ENCODE measurements around the gene IFT88.

- no peak for TF ChIP-seq TAF1 (IDR thresholded peaks at IDR 0.05; ENCODE audit: borderline replicate concordance, low read depth, low read length)
- TF ChIP-seq CTCF (IDR thresholded peaks at IDR 0.05) = no peak
- TF ChIP-seq CHD2 (IDR thresholded peaks at IDR 0.05; ENCODE audit: low read length, partially characterized antibody) = no peak
- TF ChIP-seq SMC3 (IDR thresholded peaks at IDR 0.05; ENCODE audit: low read depth, low read length) = no peak
- TF ChIP-seq MAX (IDR thresholded peaks at IDR 0.05; ENCODE audit: low read depth) = no peak
- no peak for TF ChIP-seq RFX5 (IDR thresholded peaks at IDR 0.05; ENCODE audit: low read length)
- no peak for TF ChIP-seq GATA2 (CRISPR knock-in tag; IDR thresholded peaks at IDR 0.05)
- TF ChIP-seq REST (IDR thresholded peaks at IDR 0.05; ENCODE audit: low read depth, low read length) = no peak
- TF ChIP-seq SIN3A (IDR thresholded peaks at IDR 0.05; ENCODE audit: borderline replicate concordance, low read depth, low read length) = no peak
- no peak for TF ChIP-seq NRF1 (IDR thresholded peaks at IDR 0.05; ENCODE audit: low read depth, low read length)
Observed at GRCh38 chr13:20590561-20590960, 23.6 kb downstream of the IFT88 start.
